ENCODE data around the gene CAMK2G.
A peak's percentile ranks its signal among the peaks of the same experiment; 100 is the strongest.

Gene CAMK2G

GRCh38 chr10:73884017-73884416 is 9.7 kb upstream of the CAMK2G start:
- FAIRE-seq = no peak
- no peak for DNase-seq (ENCODE audit: low spot score)

DNA sequence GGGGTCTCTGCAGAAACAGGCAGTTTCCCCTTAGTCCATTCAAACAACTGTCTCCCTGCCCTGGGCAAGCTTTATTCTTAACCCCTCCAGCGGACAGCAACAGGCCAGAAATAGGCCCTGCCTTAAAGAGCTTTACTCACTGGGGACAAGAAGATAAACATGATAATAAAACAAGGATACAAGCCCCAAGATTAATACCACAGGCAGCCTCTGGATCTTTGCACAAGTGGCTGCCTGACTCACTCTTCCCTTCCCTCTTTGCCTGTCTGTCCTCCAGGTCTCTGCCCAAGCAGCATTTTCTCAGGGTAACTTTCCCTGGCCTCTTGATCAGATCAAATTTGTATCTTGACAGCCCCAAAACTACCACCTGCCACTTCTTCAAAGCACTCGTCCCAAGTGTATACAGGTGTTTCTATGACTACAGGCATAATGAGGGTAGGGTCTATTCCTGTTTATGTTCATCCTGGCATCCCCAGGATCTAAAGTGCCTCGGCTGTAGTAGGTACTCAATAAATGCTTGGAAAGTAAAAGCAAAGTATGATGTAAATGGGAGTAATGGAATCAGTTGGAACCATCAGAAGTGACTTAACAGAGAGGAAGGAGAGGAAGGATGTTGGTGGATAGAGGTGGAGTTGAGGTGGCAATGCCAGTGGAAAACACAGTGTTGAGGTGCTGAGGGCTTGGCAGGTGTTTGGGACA is 7.0 kb upstream of the CAMK2G start:
- DNase-seq (ENCODE audit: low spot score) = no peak
- FAIRE-seq = no peak

DNA sequence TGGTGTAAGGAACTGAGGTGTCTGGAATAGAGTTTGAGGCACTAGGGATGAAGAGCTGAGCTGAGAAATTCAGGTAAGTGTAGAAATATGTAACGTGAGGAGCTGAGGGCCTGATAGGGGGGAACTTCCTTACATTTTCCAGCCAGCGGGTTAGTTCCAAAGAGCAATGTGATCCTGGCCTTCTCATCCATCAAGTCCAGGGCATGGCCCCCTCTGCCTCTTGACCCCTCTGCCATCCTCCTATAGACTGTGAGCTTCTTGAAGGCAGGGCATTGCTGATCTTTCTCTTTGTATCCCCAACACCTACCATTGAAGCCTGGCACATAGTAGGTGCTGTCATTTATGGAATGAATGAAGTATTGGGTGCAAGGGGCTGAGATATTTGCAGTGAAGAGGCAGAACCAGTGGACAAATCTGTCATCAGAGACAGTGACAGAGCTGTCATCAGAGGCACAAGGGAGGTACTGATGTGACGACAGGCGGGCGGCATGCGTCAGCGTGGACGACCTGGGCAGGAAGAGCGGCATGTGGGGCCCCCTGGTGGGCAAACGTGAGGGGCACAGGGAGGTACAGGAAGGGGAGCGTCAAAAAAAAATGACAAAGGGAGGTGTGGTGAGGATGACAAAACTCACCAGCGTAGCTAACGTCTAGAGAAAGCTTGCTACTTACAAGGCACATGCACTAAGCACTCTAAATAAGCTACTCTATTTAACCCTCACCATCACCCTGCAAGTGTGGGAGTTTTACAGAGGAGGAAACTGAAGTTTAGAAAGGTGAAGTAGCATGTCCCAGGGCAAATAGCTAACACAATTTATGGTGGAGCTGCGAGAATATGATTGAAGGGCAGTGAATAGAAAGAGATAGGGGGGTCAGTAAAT is 5.2 kb upstream of the CAMK2G start:
- DNase-seq (ENCODE audit: low spot score) (peak; percentile 65), FAIRE-seq (no peak)

- DNase-seq (ENCODE audit: low spot score) = no peak
- FAIRE-seq = no peak
These were observed 4.0 kb upstream of the CAMK2G start for GRCh38 chr10:73878365-73878764.

GRCh38 chr10:73877533-73878160 is 3.3 kb upstream of the CAMK2G start:
- DNase-seq (ENCODE audit: low spot score) = no peak

GRCh38 chr10:73876971-73877370 is 2.6 kb upstream of the CAMK2G start:
- FAIRE-seq (no peak), DNase-seq (ENCODE audit: low spot score) (peak; percentile 42)

More at GRCh38 chr10:73877533-73878160, 3.3 kb upstream of the CAMK2G start:
- no peak for FAIRE-seq

DNA sequence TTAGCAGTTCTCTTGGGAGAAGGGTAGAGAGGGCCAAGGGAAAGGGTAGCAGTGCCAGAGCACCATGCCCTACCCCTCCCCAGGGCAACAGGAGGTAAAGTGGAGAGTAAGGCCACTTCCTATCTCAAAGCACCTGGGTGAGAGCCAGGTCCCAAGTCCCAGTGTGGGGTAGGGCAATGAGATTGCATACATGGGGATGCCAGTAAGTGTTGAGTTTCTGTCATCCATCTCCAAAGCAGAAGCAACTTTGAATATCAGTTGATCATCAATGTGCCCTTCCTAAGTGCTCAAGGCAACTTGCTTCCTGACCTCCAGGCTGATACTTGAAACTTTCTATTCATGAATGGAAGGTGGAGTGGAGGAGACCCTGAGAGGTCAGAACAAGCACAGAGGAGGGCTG is 2.2 kb upstream of the CAMK2G start:
- no peak for FAIRE-seq
- no peak for DNase-seq (ENCODE audit: low spot score)

- FAIRE-seq = no peak
- no peak for DNase-seq (ENCODE audit: low spot score)
These were observed 1.8 kb upstream of the CAMK2G start for GRCh38 chr10:73876157-73876556.

DNA sequence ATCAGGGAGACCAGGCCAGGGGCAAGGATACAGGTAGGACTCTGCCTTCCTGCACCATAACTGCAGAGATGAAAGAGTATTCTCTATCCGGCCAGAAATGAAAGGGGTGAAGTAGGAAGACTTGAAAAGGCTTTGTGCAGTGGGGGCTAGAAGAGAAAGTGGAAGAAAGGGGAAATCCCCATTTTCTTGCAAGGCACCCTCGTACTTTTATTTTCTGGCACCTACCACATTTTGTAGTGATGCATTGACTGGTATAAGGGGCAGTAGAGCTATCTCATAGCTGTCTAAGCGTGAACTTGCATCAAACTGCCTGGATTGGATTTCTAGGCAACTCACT is 752 bp upstream of the CAMK2G start:
- DNase-seq (ENCODE audit: low spot score) = no peak
- FAIRE-seq = no peak

- DNase-seq (ENCODE audit: low spot score) (no peak), FAIRE-seq (no peak)
These were observed 528 bp downstream of the CAMK2G start for GRCh38 chr10:73873838-73874215.

- FAIRE-seq (no peak), DNase-seq (ENCODE audit: low spot score) (no peak)
These were observed 1.1 kb downstream of the CAMK2G start for GRCh38 chr10:73873142-73873837.

DNA sequence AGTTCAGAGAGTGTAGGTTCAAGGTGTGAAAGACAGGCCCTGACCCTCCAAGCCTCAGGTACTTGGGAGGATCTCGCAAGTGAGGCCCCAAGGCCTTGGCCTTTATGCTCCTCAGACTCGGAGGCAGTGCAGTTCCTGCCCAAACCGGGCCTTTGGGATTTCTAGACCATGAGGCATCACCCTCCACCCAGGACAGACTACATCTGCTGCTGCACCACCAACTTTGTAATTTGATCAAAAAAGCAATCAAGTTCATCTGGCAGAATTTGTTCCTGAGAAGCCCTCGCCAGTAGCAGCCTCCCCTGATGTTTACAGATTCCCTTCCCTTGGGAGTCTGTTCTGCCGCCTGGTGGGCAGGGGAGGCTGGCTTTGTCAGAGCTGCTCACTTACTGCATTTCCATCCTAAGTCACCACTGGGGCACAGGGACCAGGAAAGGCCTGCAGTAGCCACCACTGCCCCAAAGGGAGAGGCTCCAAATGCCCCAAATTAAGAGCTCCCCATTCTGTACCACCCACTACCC is 2.1 kb downstream of the CAMK2G start:
- no peak for DNase-seq (ENCODE audit: low spot score)

DNA sequence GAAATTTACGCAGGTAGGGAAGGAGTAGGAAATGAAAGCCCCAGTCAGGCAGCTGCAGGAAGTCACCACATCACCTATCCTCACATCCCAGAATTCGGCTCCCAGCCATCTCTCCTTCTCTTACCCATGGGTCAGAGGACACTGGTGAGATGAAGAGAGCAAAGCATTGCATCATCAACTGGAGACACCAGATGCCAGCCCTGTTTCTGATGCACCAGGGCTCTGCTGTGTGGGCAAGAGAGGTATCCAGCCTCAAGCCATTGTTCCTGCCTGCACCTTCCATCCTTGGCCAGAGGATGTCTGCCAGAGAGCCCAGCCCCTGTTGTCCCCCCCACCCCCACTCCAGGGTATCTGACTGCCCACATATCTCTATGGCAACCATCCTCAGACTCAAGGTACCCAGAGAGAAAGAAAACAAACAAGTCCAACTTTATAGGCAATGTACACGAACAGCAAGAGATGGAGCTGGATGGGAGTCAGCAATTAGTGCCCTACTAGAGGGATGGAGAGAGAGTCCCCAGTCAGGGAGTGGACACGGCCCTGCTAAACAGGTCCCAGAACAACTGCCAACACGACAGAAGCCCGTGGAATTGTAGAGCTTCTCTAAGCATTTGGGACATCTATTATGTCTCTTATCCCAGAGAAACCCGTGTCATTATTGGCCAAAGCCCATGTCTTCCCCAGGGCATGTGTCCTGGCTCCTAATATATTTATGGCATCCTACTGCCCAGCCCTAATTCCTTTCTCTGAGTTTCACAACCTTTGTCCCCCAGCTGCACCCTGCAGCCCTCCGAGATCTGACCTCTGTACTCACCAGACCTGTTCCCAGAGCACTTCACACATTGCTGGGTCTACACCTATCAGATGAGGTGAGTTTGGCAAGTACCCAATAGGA is 2.8 kb downstream of the CAMK2G start:
- FAIRE-seq (no peak), DNase-seq (ENCODE audit: low spot score) (no peak)

More for the DNA sequence above, 2.1 kb downstream of the CAMK2G start:
- FAIRE-seq = no peak

- no peak for FAIRE-seq
- no peak for DNase-seq (ENCODE audit: low spot score)
These were observed 5.6 kb downstream of the CAMK2G start for GRCh38 chr10:73868655-73869195.

DNA sequence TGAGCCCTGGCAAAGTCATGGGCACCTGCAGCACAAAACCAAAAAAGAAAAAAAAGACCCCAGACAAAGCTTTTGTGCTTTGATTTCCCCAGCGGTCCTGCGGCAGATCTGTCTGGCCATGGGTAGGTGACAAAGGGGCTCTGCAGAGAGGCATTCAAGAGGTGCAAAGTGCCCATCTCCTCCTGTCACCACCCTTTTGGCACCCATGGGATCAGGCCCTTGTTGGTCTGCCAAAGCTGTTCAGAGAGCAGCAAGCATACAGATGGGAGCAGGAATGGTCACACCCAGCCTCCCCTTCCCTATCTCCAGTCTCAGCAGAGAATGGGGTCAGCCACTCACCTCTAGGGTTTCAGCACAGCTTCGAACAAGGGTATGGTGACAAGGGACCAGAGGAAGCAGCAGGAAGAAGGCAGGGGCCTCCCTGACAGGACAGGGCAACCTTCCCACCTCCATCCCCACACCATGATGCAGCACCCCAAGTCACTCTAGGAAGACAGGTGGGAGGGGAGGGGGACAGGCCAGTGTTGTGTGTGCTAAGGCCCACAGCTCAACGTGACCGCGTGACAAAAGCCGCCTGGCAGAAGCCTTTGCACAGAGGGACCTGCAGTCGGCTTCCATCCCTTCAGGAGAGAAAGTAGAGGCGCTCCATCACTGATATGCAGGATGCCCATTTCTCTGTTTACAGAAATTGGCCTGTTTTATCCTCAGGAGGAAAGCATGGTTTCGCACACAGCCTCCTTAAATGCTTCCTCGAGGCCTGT is 6.3 kb downstream of the CAMK2G start:
- FAIRE-seq (no peak), DNase-seq (ENCODE audit: low spot score) (no peak)

GRCh38 chr10:73867126-73867807 is 7.1 kb downstream of the CAMK2G start:
- no peak for FAIRE-seq

DNA sequence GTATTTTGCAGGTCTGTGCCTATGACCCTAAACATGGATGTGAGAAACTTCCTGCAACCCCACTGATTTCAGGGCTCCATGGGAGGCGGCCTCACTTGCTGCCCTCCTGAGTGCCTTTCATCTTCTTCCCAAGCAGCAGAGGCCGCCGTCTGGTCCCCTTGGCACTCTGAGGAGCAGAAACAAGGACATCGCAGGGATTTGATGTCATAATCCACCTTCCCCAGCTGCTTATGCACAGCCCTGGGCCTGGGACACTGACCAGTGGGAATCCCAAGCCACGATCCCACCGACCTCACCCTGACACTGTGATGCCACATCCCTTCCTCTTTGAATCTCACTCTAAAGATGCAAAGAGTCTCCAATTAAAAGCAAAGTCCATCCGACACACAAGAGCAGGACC is 7.7 kb downstream of the CAMK2G start:
- DNase-seq (ENCODE audit: low spot score) (no peak), FAIRE-seq (no peak)

More at GRCh38 chr10:73867126-73867807, 7.1 kb downstream of the CAMK2G start:
- DNase-seq (ENCODE audit: low spot score) = no peak

GRCh38 chr10:73865459-73866442 is 8.6 kb downstream of the CAMK2G start:
- FAIRE-seq (no peak), DNase-seq (ENCODE audit: low spot score) (no peak)

All from RCC 7860 (cell line).